ENCODE measurements around the gene DCAF6. TPM values are rescaled to one million over a fixed set of nuclear protein-coding genes. Genes with fewer than 3 reads are reported as not detected.

DCAF6 gene
- total RNA-seq, 4 donors from 2014 or later: 38.2 to 90.3 (median 54.8) TPM

GRCh38 chr1:168090395-168090794 is 153.9 kb downstream of the DCAF6 start:
- peaks cover 7% of the 10 kb centered on the region for H3K4me1 ChIP-seq
- peaks cover 6% of the 10 kb centered on the region for H3K36me3 ChIP-seq
- no peak overlapping the region for H3K4me3 ChIP-seq
- TF ChIP-seq POLR2AphosphoS5 (IDR thresholded peaks at IDR 0.05) (no peak), EP300 (IDR thresholded peaks at IDR 0.05) (no peak)
- WGBS: 95% methylated on average over 14 of the region's 14 CpGs
- no peak for DNase-seq (ENCODE audit: low spot score in 2 of 2)
- no peak overlapping the region for H3K27ac ChIP-seq
- H3K9me3 ChIP-seq: no peaks in the 10 kb centered on the region
- H3K27me3 ChIP-seq: no peaks in the 10 kb centered on the region

DNA sequence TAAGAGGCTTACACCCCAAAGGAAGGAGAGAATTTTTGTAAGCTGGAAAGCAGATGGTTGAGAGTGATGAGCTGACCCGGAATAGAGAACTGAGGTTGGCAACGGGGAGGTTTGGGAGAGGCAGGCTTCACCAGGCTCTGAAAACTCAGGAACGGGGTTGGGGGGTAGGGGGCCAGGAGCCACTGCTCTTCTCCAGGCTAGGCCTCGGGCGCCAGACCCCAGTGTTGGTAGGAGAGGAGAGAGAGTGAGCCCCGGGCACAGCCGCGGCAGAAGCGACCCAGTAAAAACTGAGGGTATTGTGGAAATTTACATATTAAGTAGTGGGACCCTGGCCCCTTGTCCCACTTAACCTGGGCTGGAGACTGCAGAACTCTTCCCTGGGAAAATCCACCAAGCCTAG is 154.6 kb downstream of the DCAF6 start:
- WGBS: 97% methylated on average over 9 of the region's 9 CpGs
- H3K27ac ChIP-seq: no peak overlapping the region
- no peak for DNase-seq (ENCODE audit: low spot score in 2 of 2)

DNA sequence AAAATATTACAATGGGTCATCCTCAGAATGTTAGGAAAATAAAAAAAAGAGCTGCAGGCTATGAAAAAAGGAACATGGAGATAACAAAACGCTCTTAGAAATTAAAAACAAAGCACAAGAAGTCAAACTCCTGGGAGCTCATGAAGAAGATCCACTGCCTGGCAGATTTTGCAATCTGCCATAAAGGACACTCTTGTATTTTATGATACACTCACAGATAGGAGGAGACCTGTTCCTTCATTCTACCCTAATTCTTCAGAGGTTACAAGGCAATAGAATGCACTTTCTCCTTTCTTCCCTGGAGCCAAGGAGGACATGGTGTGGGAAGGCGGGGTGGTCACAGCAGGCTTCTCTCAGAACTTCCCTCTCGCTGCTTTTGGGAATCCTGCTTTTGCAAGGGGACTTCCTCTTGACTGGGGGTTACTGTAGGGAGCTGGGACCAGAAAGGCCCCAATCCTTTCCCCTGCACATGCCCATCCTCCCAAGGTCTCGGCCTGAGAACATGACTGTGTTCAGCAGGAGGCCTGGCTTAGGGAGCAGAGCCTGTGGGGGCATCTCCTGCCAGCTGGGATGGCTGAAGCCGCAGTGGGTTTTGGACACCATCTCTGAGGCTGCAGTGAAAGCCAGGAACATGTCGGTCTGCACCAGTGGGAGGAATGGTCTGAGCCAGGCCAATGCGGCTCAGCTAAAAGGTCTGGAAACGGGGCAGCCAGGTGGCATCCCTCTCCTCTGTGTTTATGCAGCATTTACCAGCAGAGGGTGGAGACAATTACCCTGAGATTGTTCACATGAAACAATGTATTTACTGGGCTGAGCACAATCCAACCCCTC is 155.5 kb downstream of the DCAF6 start:
- Histone ChIP-seq H3K36me3 (peaks cover 13% of the 10 kb centered on the region), H3K9me3 (no peaks in the 10 kb centered on the region), H3K27ac (no peak overlapping the region), H3K27me3 (no peaks in the 10 kb centered on the region), H3K4me1 (peaks cover 3% of the 10 kb centered on the region), H3K4me3 (no peak overlapping the region)
- no peak for TF ChIP-seq POLR2AphosphoS5 (IDR thresholded peaks at IDR 0.05)
- TF ChIP-seq EP300 (IDR thresholded peaks at IDR 0.05): no peak
- TF ChIP-seq, protein P1, sequence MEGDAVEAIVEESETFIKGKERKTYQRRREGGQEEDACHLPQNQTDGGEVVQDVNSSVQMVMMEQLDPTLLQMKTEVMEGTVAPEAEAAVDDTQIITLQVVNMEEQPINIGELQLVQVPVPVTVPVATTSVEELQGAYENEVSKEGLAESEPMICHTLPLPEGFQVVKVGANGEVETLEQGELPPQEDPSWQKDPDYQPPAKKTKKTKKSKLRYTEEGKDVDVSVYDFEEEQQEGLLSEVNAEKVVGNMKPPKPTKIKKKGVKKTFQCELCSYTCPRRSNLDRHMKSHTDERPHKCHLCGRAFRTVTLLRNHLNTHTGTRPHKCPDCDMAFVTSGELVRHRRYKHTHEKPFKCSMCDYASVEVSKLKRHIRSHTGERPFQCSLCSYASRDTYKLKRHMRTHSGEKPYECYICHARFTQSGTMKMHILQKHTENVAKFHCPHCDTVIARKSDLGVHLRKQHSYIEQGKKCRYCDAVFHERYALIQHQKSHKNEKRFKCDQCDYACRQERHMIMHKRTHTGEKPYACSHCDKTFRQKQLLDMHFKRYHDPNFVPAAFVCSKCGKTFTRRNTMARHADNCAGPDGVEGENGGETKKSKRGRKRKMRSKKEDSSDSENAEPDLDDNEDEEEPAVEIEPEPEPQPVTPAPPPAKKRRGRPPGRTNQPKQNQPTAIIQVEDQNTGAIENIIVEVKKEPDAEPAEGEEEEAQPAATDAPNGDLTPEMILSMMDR (IDR thresholded peaks at IDR 0.05): no peak
- TF ChIP-seq POLR2A (IDR thresholded peaks at IDR 0.05): no peak
- 85% methylated on average over 8 of the region's 8 CpGs for WGBS
- DNase-seq (ENCODE audit: low spot score in 2 of 2): no peak

More for the DNA sequence above, 154.6 kb downstream of the DCAF6 start:
- Histone ChIP-seq H3K4me3 (no peak overlapping the region), H3K4me1 (peaks cover 3% of the 10 kb centered on the region), H3K27me3 (no peaks in the 10 kb centered on the region), H3K9me3 (no peaks in the 10 kb centered on the region), H3K36me3 (peaks cover 5% of the 10 kb centered on the region)
- TF ChIP-seq, protein P1 (IDR thresholded peaks at IDR 0.05): no peak
- TF ChIP-seq POLR2A (IDR thresholded peaks at IDR 0.05): no peak
- no peak for TF ChIP-seq EP300 (IDR thresholded peaks at IDR 0.05)

DNA sequence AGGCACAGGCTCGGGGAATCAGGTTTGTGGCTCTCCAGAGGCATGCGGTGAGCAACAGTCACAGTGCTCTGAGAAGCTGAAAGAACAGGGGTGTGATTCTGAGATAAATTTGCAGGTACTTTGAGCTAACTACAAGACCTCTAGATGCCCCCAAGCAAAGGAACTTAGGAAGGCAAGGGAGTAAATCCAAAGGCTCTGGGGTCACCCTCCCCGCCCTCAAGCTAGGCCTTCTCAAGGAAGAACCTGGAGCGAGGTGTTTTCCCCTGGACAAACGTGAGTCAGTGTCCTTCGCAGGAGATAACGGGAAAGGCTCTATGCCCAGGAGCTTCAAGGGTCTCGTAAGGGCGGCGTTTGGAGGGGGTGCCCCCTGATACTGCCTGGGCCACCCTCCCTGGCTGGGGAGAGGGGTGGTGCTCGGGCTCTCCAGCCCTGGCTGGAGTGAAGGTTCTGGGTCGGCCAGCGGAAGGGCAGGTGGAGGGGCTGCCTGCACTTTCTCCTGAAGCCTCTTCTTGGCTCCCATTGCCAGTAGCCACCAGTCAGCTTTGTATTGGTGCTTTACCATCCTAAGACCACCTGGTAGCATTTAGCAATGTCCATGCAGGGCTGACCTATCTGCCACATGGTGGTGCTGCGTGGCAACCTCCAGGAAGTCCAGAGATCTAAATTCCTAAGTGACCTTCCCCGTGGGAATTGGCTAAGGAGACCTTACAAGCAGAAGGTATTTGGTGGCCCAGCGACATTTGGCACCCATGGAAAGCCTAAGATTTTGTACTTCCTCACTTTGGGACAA is 156.3 kb downstream of the DCAF6 start:
- TF ChIP-seq, protein P1 (IDR thresholded peaks at IDR 0.05): no peak
- TF ChIP-seq POLR2AphosphoS5 (IDR thresholded peaks at IDR 0.05) (no peak), POLR2A (IDR thresholded peaks at IDR 0.05) (no peak)
- Histone ChIP-seq H3K27me3 (no peaks in the 10 kb centered on the region), H3K4me1 (peaks cover 3% of the 10 kb centered on the region), H3K4me3 (no peak overlapping the region), H3K27ac (no peak overlapping the region), H3K36me3 (peaks cover 14% of the 10 kb centered on the region), H3K9me3 (no peaks in the 10 kb centered on the region)
- 93% methylated on average over 10 of the region's 16 CpGs for WGBS
- DNase-seq (ENCODE audit: low spot score in 2 of 2): no peak

DNA sequence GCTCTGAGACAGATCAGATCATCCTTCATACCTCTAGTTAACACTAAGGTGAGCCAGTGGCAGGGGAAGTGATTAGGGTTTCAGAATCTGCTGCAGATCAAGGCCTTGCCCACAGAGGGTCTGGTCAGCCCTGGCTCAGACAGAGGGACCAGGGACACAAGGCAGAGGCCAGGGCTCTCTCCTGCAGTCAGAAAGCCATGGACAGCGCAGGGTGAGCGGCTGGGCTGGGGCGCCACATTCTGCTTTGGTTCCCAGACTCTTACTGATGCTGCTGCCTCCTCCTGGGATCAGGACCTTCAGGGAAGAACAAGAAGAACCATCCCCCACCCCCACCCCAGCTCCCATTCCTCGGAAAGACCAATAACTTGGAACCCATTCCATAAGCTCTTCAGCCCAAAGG is 157.1 kb downstream of the DCAF6 start:
- no peak for DNase-seq (ENCODE audit: low spot score in 2 of 2)
- no peak overlapping the region for H3K27ac ChIP-seq
- TF ChIP-seq, protein P1 (IDR thresholded peaks at IDR 0.05): no peak
- TF ChIP-seq POLR2AphosphoS5 (IDR thresholded peaks at IDR 0.05) (no peak), EP300 (IDR thresholded peaks at IDR 0.05) (no peak), POLR2A (IDR thresholded peaks at IDR 0.05) (no peak)
- no peaks in the 10 kb centered on the region for H3K9me3 ChIP-seq
- H3K36me3 ChIP-seq: peaks cover 14% of the 10 kb centered on the region
- 100% methylated on average over 3 of the region's 4 CpGs for WGBS
- H3K4me1 ChIP-seq: peaks cover 7% of the 10 kb centered on the region
- no peak overlapping the region for H3K4me3 ChIP-seq
- no peaks in the 10 kb centered on the region for H3K27me3 ChIP-seq
